A549 (cell line): ENCODE results near the gene CYLD.

Source experiments
- CBX2 ChIP-seq: fragments of 200-600 bp; sonication (generic); IDR thresholded peaks from 2 replicates; pipeline ENCODE4 v1.6.1; 2016; ENCODE audit warnings: low read depth, mild to moderate bottlenecking, borderline replicate concordance
- CEBPB ChIP-seq, 2 experiments: fragments of >200 bp in 1 of 2; sonication (Bioruptor Twin) in 1 of 2; formaldehyde crosslinking in 1 of 2; IDR thresholded peaks; 2 replicates each; pipeline ENCODE4 v1.6.1; 2012 to 2016
- POLR2A ChIP-seq: IDR thresholded peaks from 2 replicates; pipeline ENCODE4 v1.6.1; 2012; ENCODE audit warnings: mild to moderate bottlenecking, low read length
- RFX5 ChIP-seq: fragments of 450-650 bp; IDR thresholded peaks from 2 replicates; pipeline ENCODE4 v1.7.1; 2014; ENCODE audit warnings: antibody characterized with exemption, mild to moderate bottlenecking, moderate library complexity
- ZNF302 ChIP-seq: fragments of 250-450 bp; sonication (Bioruptor Pico); IDR thresholded peaks from 2 replicates; pipeline ENCODE4 v1.9.0; 2021; ENCODE audit warnings: inconsistent platforms, mild to moderate bottlenecking, moderate library complexity
- TF ChIP-seq, protein P1 (sequence below): IDR thresholded peaks from 2 replicates; pipeline ENCODE4 v1.6.1; 2012
- TF ChIP-seq, protein P2 (sequence below): fragments of >200 bp; sonication (Bioruptor Twin); formaldehyde crosslinking; IDR thresholded peaks from 3 replicates; pipeline ENCODE4 v1.5.1; 2016
- TF ChIP-seq, protein P3 (sequence below): IDR thresholded peaks from 2 replicates; pipeline ENCODE4 v1.6.1; 2012

DNA sequence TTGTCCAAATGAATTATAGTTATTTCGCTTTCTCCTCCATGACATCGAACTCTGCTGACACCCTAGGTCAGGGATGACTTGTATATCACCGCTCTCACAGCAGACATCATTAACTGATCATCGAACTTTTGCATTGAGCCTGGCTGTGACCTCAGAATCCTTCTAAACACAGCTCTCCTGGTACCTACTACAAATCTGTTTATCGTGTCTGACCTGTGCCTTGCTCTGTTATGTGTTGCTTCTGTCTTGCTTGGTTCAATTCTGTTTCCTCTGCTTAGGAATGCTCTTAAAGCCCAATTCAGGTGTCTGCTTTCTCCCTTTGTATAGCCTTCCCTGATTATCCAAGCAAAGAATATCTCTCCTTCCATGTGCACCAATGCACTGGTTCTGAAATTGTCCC, 78.3 kb downstream of the CYLD start:
- TF ChIP-seq, protein P1, sequence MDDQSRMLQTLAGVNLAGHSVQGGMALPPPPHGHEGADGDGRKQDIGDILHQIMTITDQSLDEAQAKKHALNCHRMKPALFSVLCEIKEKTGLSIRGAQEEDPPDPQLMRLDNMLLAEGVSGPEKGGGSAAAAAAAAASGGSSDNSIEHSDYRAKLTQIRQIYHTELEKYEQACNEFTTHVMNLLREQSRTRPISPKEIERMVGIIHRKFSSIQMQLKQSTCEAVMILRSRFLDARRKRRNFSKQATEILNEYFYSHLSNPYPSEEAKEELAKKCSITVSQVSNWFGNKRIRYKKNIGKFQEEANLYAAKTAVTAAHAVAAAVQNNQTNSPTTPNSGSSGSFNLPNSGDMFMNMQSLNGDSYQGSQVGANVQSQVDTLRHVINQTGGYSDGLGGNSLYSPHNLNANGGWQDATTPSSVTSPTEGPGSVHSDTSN = no peak
- TF ChIP-seq, protein P2, sequence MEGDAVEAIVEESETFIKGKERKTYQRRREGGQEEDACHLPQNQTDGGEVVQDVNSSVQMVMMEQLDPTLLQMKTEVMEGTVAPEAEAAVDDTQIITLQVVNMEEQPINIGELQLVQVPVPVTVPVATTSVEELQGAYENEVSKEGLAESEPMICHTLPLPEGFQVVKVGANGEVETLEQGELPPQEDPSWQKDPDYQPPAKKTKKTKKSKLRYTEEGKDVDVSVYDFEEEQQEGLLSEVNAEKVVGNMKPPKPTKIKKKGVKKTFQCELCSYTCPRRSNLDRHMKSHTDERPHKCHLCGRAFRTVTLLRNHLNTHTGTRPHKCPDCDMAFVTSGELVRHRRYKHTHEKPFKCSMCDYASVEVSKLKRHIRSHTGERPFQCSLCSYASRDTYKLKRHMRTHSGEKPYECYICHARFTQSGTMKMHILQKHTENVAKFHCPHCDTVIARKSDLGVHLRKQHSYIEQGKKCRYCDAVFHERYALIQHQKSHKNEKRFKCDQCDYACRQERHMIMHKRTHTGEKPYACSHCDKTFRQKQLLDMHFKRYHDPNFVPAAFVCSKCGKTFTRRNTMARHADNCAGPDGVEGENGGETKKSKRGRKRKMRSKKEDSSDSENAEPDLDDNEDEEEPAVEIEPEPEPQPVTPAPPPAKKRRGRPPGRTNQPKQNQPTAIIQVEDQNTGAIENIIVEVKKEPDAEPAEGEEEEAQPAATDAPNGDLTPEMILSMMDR = no peak
- TF ChIP-seq RFX5 (no peak), CBX2 (no peak), CEBPB (IDR thresholded peaks at IDR 0.05) (no peak), POLR2A (no peak), ZNF302 (CRISPR knock-in tag) (no peak)
- TF ChIP-seq, protein P3, sequence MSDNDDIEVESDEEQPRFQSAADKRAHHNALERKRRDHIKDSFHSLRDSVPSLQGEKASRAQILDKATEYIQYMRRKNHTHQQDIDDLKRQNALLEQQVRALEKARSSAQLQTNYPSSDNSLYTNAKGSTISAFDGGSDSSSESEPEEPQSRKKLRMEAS = no peak
